Hippocampal formation (tissue), 2 donors: Measurements from ENCODE around the gene PLCB2.

Source experiments
- DNase-seq, 2 donors: peaks; one replicate each; lab custom pipeline; 2025; lab: John Stamatoyannopoulos, UW

PLCB2 gene, protein sequence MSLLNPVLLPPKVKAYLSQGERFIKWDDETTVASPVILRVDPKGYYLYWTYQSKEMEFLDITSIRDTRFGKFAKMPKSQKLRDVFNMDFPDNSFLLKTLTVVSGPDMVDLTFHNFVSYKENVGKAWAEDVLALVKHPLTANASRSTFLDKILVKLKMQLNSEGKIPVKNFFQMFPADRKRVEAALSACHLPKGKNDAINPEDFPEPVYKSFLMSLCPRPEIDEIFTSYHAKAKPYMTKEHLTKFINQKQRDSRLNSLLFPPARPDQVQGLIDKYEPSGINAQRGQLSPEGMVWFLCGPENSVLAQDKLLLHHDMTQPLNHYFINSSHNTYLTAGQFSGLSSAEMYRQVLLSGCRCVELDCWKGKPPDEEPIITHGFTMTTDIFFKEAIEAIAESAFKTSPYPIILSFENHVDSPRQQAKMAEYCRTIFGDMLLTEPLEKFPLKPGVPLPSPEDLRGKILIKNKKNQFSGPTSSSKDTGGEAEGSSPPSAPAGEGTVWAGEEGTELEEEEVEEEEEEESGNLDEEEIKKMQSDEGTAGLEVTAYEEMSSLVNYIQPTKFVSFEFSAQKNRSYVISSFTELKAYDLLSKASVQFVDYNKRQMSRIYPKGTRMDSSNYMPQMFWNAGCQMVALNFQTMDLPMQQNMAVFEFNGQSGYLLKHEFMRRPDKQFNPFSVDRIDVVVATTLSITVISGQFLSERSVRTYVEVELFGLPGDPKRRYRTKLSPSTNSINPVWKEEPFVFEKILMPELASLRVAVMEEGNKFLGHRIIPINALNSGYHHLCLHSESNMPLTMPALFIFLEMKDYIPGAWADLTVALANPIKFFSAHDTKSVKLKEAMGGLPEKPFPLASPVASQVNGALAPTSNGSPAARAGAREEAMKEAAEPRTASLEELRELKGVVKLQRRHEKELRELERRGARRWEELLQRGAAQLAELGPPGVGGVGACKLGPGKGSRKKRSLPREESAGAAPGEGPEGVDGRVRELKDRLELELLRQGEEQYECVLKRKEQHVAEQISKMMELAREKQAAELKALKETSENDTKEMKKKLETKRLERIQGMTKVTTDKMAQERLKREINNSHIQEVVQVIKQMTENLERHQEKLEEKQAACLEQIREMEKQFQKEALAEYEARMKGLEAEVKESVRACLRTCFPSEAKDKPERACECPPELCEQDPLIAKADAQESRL

DNA sequence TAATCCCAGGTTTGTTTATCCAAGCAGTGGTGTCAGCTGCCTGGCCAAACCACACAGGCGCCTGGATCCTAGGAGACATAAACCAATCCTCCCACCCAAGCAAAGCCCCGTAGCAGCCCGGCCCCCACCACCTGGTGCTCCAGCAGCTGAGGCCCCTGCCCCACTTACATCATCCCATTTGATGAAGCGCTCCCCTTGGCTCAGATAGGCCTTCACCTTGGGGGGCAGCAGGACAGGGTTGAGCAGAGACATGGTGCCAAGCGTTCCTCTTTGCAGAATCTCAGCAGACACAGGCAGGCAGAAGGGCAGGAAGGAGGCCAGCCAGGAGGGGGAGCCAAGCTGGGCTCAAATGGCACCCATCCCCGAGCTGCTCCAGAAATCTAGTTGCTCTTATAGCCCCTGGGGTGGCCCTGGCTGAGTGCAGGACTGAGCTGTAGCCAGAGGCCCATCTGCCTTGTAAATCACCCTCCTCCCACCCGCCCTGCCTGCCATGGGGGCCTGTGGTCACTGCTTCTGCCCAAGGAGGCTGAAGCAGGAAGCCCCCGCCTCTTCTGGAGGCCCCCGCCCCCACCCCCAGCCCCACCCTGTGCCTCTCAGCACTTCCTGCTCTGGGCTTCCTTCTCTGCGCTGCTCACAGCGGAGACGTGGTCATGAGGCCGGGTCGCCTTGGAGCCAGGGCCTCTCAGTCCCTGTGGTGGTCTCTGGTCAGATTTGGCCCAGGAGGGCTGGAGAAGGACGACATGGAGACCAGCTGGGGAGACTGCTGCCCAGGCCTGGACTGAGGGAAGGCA, at the start of gene PLCB2:
TSS of gene PLCB2 (minus strand) at position 515 of the 791 bp plus-strand sequence. CDS start at position 252, 263 bp downstream.
- DNase-seq, result peak in 1 of 2 donors; percentile 35

DNA sequence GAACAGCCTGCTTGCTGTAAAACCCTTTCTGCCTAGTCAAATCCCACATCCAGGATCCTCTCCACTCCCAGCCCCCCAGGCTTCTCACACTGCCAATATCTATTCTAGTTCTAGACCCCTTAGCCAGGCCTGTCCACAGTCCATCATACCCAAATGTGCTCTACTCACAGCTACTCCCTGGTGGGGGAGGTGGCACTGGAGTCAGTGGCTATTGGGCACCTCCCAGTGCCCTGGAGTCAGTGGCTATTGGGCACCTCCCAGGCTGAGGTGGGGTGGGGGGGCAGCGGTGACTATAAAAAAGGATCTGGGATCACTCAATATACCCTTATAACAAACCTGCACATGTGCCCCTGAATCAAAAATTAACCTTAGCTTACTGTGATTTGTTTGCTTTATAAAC, 49.5 kb upstream of the PLCB2 start:
- DNase-seq, result no peak

DNA sequence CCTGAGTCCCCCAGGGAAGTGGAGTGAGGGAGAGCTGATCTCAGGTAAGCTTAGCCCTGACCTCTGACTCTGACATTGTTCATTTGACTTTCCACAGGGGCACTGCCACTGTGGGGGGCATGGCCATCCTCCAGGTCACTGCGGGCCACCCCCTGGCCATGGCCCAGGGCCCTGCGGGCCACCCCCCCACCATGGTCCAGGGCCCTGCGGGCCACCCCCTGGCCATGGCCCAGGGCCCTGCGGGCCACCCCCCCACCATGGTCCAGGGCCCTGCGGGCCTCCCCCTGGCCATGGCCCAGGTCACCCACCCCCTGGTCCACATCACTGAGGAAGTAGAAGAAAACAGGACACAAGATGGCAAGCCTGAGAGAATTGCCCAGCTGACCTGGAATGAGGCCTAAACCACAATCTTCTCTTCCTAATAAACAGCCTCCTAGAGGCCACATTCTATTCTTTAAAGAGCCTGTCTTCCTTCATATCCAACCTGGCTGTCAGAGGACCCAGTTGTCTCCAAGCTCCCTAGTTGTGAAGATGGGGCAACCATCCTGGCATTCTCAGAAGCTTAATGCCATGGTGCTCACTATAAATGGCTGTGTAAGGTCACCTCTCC, 48.3 kb upstream of the PLCB2 start:
- no peak for DNase-seq

DNA sequence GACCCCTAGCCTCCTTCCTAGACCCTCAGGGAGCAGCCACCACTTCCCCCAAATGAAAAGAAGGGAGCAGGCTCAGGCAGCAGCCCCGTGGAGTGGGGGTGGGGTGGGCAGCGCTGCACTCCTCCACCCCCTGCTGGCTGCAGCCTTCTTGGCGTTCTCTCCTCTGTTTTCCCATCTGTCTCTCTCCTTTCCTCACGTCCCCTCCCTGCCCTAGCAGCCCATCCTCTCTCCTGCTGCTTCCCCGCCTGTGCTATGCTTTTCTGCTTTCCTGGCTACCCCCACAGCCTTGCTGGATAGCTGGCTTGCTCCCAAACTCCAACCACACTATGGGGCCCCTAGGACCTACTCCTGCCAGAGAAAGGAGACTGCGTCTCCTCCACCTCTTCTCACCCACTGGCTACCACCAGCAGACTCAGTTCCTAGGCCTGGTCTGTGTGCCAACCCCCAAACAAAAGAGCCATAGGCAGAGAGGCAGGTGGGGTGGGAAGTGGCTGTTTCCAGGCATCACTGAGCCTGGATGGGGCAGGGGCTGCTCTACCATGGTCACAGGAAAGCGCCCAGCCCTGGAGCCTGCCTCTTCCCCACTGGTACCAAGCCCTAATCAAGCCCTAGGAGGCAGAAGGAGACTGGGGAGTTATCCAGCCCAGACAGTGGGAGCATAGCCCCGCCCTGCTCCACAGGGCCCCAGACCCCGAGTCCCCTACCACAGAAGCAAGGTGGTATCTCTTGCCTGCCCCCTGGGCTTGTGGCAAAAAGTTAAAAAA, 46.9 kb upstream of the PLCB2 start:
- peak in 1 of 2 donors; percentile 52 for DNase-seq

DNA sequence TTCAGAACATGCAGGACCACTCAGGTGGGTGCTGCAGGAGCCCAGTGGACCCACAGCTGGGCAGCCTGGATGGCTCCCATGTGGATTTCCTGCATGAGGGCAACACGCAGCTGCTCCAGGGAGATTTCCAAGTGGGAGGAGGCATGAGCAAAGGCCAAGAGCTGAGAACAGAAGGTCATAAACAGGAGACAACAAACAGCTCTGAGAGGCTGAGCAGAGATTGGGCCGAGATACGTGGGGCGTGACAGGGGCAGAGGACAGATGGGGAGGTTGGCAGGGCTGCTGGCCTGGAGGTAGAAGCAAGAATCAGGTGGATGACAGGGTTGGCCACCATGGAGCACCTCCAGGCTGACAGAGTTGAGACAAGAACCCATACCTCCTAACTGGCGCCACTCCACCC, 46.0 kb upstream of the PLCB2 start:
- no peak for DNase-seq

DNA sequence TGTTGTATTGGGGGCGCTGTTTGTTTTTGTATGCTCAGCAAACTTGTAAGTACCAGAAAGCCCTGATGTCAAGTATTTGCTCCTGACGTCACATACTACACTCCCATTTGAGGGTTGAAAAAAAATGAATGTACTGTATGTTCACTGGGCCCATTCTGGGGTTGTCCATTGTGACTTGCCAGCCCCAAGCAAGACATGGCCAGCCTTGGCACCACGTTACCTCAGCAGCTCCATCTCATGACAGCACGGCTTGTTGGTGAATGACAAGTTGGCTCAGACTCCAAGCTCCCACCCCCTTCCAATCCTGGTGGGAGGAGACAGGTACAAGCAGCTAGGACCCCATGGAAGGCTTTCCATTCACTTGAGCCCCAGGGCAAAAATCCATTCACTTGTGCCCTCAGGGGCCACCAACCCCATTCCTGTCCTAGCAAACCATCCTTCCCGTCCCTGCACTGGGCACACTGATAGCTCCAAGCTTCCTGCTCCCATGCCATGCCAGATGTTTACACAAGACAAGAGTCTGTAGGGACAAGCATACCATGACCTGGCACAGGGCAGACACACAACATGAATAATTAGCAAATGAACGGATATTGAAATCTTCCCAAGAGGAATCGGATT, 44.7 kb upstream of the PLCB2 start:
- no peak for DNase-seq

DNA sequence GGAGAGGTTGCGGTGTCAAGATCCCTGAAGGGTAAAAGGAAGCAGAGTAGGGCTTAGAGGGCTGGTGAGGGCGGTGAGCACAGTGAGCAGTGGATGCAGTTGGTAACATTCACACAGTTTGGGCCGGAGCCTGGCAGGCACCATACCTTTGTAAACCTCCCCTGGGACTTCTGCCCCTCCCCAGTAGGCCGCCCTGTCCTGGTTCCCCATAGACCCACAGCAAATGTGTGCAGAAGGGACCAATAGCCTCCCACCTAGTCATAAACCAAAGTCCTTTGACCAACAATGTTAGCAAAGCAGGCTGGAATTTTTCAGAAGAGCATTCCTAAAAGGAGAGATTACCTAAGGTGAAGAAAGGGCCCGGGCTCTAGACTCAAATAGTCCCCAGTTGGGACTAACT, 41.4 kb upstream of the PLCB2 start:
- DNase-seq, result no peak

DNA sequence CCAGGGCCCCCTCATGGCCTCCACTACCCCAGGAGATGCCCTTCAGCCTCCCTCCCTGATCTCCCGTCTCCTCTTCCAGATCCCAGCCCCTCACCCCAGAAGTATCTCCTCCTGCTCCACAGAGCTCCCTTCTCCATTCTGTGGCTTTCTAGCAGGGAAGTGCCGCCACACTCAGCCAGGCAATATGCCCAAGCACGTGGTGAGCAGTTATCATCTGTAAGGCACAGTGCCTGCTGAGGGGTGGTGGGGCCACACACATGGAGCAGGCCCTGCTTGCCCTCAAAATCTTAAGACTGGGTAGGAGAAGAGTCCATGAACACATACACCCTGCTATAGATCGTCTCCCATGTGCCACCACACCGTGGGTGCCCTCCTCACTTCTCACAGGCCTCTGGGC, 40.7 kb upstream of the PLCB2 start:
- DNase-seq, result no peak

DNA sequence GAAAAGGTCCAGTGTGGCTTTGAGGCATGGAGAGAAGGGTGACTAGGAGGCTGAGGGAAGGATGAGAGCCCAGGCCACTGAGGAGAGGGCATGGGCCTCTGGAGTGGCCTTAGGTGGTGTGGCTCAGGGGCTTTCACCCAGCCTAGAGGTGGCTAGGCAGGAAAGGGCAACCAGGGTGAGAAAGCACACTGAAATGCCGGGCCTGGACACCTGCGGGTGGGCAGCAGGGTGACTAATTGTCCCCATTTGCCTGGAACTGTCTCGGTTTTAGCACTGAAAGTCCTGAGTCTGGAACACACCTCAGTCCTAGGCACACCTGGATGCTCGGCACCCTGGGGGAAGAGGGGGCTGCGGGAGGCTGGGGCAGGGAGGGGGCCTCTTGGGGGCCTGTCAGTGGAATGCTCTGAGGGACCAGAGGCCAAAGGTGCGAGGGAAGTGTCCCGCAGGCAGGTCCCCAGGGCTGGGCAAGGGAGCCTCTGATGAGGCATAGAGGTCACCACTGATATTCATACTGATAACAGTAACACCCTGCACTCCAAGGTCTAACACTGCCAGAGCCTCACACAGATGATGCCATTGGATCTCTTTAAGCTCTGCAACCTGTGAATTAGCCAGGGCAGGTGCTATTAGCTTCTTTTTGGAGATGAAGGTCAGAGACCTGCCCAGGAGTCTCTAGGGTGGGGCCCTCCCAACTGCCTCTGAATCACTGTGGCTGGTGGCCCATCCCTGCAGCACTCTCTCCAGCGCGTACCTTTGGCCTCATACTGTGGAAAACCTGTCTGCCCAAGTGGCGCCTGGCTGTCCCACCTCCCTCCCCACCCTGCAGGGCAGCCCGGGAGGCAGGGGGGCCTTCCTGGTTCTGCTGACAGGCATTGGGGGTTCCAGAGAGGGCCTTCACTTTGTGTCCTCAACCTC, 40.1 kb upstream of the PLCB2 start:
- no peak for DNase-seq

DNA sequence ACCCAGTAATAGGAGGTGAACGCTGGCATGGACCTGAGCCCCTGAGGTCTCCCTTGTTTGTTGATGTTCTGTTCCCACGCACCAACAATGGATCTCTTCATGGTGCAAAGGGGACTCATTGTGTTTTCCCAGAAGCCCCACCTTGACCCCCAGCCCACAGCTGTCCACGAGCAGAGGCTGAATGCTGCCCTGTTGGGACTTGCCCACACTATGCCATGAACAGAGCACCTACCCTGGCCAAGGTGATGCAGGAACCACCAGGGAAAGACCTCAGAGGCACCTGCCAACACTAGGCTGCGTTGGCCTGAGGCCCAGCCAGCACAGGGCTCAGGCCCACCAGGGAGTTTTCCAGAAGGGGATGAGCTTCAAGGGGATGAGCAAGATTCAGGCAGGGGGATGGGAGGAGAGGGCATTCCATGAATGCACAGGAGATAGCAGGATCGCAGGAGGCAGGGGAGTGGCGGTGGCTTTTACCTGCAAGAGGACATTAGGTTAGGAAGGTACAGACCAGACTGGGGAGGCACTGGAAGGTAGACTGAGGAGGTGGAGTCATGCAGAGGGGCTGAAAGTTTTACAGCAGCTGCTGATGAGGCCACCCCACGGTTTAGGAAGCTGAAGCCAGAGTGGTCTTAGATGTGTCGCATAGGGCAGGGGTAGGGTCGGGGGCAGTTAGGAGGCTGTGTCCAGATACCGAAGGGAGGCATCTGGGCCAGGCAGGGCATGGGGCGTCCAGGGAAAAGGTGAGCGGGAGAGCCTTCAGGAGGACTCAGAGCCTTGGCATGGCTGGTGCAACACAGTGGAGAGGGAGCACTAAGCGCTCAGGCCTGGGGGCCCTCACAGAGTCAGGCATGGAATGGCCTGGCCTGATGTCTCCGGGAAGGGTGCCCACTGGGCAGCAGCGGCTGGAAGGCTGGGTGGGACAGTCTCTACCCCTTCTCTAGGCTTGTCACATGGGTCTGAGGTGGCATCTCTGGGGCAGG, 39.1 kb upstream of the PLCB2 start:
- DNase-seq, result no peak

DNA sequence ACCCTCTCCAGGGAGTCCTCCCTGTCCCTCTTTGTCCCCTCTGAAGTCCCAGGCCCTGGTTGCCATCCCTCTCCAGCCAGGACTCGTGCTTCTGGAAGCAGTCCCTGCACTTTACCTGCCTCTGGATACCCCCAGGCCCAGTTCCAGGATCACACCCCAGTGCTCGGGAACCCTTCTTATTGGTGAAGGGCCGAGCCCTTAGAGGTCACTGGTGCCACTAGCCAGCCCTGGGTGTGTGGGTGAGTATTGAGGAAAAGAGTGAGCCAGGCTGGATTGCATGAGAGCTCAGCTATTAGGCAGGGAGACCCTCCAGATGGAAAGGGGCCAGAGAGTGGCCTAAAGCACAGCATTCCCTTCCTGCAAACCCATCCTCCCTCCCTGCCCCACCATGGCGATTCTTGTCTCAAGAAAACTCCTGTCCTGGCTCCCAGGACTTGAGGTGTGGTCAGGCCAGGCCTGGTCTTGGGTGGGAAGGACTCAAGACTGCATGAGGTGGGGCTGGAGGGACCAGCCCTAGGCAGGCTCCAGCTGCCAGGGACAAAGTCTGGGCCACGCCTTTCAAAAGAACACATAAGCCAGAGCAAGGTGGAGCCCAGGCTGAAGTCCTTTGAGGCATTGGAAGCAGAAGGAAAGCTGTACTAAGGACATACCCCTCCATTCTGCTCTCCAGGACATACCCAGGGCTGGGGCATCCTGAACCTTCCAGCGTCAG, 38.3 kb upstream of the PLCB2 start:
- DNase-seq, result no peak

DNA sequence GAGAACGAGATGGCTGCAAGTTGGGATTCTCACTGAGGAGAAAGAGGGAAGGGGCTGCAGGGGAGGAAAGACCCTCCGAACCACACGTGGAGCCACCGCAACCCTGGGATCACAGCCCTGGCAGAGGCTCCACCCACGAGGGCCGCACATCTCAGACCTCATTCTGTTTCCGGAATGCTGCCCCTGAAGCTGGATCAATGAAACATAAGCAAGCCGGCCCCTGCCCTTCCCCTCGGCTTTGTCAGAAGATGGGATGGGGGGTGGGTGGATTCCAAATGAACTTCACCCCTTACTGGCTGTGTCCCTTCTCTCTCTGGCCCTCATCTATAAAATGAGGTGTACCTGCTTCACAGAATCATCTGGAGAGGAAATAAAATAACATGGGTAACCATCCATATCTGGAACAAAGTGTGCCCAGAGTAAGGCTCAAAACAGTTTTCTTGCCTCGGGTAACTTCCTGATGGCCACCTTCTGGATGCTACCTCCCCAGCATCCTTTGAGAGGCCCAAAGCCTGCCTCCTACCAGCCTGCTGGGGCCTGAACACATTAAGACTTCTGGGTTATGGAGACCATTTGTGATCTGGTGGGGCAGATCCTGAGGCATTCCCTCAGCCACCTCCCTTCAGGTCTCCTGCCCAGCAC, 37.6 kb upstream of the PLCB2 start:
- DNase-seq, result no peak

DNA sequence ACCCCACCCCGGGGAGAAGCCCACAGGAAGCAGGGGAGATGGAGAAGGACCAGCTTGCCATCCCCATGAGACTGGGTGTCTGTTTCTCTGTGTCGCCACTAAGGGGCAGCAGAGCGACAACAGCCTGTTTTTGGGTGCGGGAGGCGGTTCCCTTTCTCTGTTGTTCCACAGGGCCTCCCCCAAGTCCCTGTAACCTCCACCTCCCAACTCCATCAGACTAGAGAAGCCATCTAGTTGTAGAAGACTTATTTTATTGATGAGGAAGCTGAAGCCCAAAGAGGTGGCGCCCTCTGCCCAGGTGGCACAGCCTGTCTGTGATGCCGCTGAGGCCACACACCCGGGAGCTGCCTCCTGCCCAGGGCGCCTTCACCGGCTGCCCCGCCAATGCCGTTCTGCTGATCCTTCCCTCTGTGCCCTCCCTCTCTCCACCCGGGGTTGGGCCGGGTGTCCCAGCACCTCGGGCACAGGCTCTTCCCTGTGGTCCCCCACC, 36.9 kb upstream of the PLCB2 start:
- peak; percentile 23 to 57 for DNase-seq

DNA sequence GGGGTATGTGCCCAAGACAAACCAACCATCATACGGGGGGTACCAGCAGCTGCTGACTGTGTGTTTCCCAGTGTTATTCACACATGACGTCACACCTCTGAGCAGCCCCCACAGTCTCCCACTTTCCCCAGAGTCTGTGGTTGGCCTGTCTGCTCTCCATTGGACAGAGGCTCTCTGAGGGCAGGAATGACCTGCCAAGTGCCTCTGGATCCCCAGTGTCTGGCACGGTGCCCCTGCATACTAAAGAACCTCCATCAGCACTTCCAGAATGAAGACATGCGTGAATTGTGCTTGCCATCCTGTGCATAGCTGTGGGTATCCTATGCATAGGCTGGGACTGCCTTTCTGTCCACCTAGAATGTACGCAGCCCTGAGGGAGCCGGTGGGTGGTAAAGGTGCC, 36.5 kb upstream of the PLCB2 start:
- DNase-seq, result no peak

DNA sequence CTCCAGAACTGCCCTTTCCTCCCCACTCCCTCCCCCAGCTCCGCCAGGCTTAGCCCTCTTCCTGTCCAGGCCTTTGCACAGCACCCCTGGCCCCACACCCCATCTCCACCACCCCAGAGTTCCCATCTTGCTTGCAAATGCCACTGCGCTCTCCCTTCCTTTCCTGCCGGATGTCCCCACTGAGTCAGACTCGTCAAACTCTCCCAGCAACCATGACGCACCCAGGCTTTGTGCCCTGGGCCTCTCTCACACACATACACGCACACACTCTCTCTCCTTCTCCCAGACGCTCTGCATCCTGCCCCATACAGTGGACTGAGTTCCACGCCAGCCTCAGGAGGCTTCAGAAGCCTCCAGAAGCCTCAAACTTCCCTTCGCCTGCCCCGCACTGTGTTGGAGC, 35.8 kb upstream of the PLCB2 start:
- no peak for DNase-seq
